Gastrocnemius medialis (tissue), 4 donors: ENCODE results near the gene GYS2. TPM values are rescaled to one million over a fixed set of nuclear protein-coding genes. Genes with fewer than 3 reads are reported as not detected.

Experiments used
- ATAC-seq, 2 donors: fragments of 150-250 bp; one replicate each; pipeline ENCODE4 v1.9.1; 2016
- DNase-seq, 2 donors: peaks; one replicate each; pipeline ENCODE4 v3.0.0-alpha.2; 2019
- H3K27ac ChIP-seq, 4 donors: fragments of 200-600 bp; sonication (generic); 1 replicate in 1 of 4; 2 replicates in 3 of 4; pipeline ENCODE4 v1.5.1; 2016 to 2018; ENCODE audit warnings: mild to moderate bottlenecking in 2 of 4, moderate library complexity in 1 of 4
- H3K27me3 ChIP-seq, 3 donors: fragments of 200-600 bp; sonication (generic) in 2 of 3; 1 replicate in 1 of 3; 2 replicates in 2 of 3; pipeline versions ENCODE4 v1.5.1 to v1.6.0; 2016 to 2019; ENCODE audit warnings: mild to moderate bottlenecking in 1 of 3, moderate library complexity in 1 of 3
- H3K36me3 ChIP-seq, 2 donors: fragments of 200-600 bp; sonication (generic) in 1 of 2; one replicate each; pipeline ENCODE4 v1.5.1; 2017 to 2018
- H3K4me1 ChIP-seq, 2 donors: fragments of 200-600 bp; sonication (generic) in 1 of 2; one replicate each; pipeline ENCODE4 v1.5.1; 2016 to 2017; ENCODE audit warnings: mild to moderate bottlenecking in 2 of 2
- H3K4me3 ChIP-seq, 4 donors: fragments of 200-600 bp; sonication (generic) in 3 of 4; 1 replicate in 1 of 4; 2 replicates in 3 of 4; pipeline ENCODE4 v1.5.1; 2016 to 2019; ENCODE audit warnings: mild to moderate bottlenecking in 2 of 4
- H3K9me3 ChIP-seq, 3 donors: fragments of 200-600 bp; sonication (generic) in 2 of 3; 1 replicate in 1 of 3; 2 replicates in 2 of 3; pipeline ENCODE4 v1.5.1; 2016 to 2019
- CTCF ChIP-seq, 5 experiments: fragments of 450-650 bp in 3 of 5; fragments of 200-600 bp in 2 of 5; sonication (generic) in 2 of 5; IDR thresholded peaks in 4 of 5; conservative IDR thresholded peaks in 1 of 5; 1 replicate in 4 of 5; 2 replicates in 1 of 5; pipeline ENCODE4 v1.5.1; 2016 to 2019; ENCODE audit warnings: antibody characterized with exemption in 5 of 5, mild to moderate bottlenecking in 3 of 5, moderate library complexity in 3 of 5
- POLR2A ChIP-seq, 2 donors: fragments of 450-650 bp; IDR thresholded peaks; one replicate each; pipeline ENCODE4 v1.6.1; 2017; ENCODE audit warnings: antibody characterized with exemption in 2 of 2, mild to moderate bottlenecking in 2 of 2, moderate library complexity in 2 of 2
- in situ Hi-C, 4 donors: fragments of 200-750 bp; cut with MboI; loops; one replicate each; pipeline versions ENCODE4 v1.15.0 to v1.8.0; 2017; ENCODE audit warnings: low sequenced_read_pairs in 4 of 4
- intact Hi-C: fragments of 100-400 bp; cut with DNase I; formaldehyde crosslinking; loops from one replicate; pipeline ENCODE4 v1.15.1; 2023; ENCODE audit warnings: low total_unique reads
- total RNA-seq, 4 donors: library from RNA; depleted of rRNA; stranded (reverse); fragments of >200 nt; gene quantifications; one replicate each; pipeline versions ENCODE4 v1.1.0 to v1.2.3, GENCODE V29; 2016

Gene GYS2
- total RNA-seq, 4 donors from 2014 or later: 0.11 TPM; not detected in 3

GRCh38 chr12:21527451-21528180 lies 77.0 kb downstream of the GYS2 start:
- peak overlapping the region; percentile 53 to 70 (median 62) for H3K27ac ChIP-seq
- in situ Hi-C loops: no loop called here
- ATAC-seq: peak; percentile 75 to 87
- no peaks in the 10 kb centered on the region for H3K27me3 ChIP-seq
- DNase-seq: peak; percentile 25 to 62
- peak overlapping the region; percentile 65 to 74 (median 68) for H3K4me3 ChIP-seq
- H3K4me1 ChIP-seq: peaks cover 14 to 21% of the 10 kb centered on the region in 2 donors
- no peaks in the 10 kb centered on the region for H3K9me3 ChIP-seq
- intact Hi-C loops: loop anchor here (10.0 kb wide), 1 partner anchor 127 kb away; the partner anchor contains the start of gene LDHB
- TF ChIP-seq CTCF (IDR thresholded peaks at IDR 0.05 in 4 of 5, conservative IDR thresholded peaks at IDR 0.05 in 1 of 5) (peak in 2 of 5 experiments; percentile 14 to 44), POLR2A (IDR thresholded peaks at IDR 0.05) (no peak)
- H3K36me3 ChIP-seq: no peaks in the 10 kb centered on the region

GRCh38 chr12:21526721-21527345 lies 77.8 kb downstream of the GYS2 start:
- DNase-seq: no peak
- H3K4me1 ChIP-seq: peaks cover 14 to 21% of the 10 kb centered on the region in 2 donors
- intact Hi-C loops (loop anchor here (10.0 kb wide), 1 partner anchor 128 kb away; the partner anchor contains the start of gene LDHB), in situ Hi-C loops (no loop called here)
- peak in 1 of 2 donors; percentile 9 for ATAC-seq
- peak overlapping the region; percentile 65 to 74 (median 68) for H3K4me3 ChIP-seq
- TF ChIP-seq POLR2A (IDR thresholded peaks at IDR 0.05) (no peak), CTCF (IDR thresholded peaks at IDR 0.05 in 4 of 5, conservative IDR thresholded peaks at IDR 0.05 in 1 of 5) (no peak)
- H3K27ac ChIP-seq: peak overlapping the region in 2 of 4 donors; percentile 62 to 70
- H3K27me3 ChIP-seq: no peaks in the 10 kb centered on the region
- no peaks in the 10 kb centered on the region for H3K9me3 ChIP-seq
- H3K36me3 ChIP-seq: no peaks in the 10 kb centered on the region

- H3K4me3 ChIP-seq: peak within 1 kb of the TSS; percentile 65 to 74 (median 68)
- DNase-seq: no peak
- no peaks in the 10 kb centered on the region for H3K36me3 ChIP-seq
- H3K9me3 ChIP-seq: no peaks in the 10 kb centered on the region
- no peak for TF ChIP-seq CTCF (IDR thresholded peaks at IDR 0.05 in 4 of 5, conservative IDR thresholded peaks at IDR 0.05 in 1 of 5)
- no peak for TF ChIP-seq POLR2A (IDR thresholded peaks at IDR 0.05)
- peaks cover 14 to 21% of the 10 kb centered on the region in 2 donors for H3K4me1 ChIP-seq
- ATAC-seq: no peak
- in situ Hi-C loops (no loop called here), intact Hi-C loops (loop anchor here (10.0 kb wide), 1 partner anchor 129 kb away; the partner anchor contains the start of gene LDHB)
- no peaks in the 10 kb centered on the region for H3K27me3 ChIP-seq
- H3K27ac ChIP-seq: peak within 1 kb of the TSS in 1 of 4 donors; percentile 62
Measured at GRCh38 chr12:21526053-21526452, 78.6 kb downstream of the GYS2 start, which contains the start of gene SPX. SPX (plus strand) TSS chr12:21526296; CDS start chr12:21526473, 177 bp downstream.

GRCh38 chr12:21523148-21523547 lies 81.5 kb downstream of the GYS2 start:
- no peak for DNase-seq
- H3K4me3 ChIP-seq: no peak overlapping the region
- no peaks in the 10 kb centered on the region for H3K27me3 ChIP-seq
- no peak for ATAC-seq
- H3K27ac ChIP-seq: no peak overlapping the region
- H3K9me3 ChIP-seq: no peaks in the 10 kb centered on the region
- in situ Hi-C loops (no loop called here), intact Hi-C loops (loop anchor here (10.0 kb wide), 1 partner anchor 132 kb away; the partner anchor contains the start of gene LDHB)
- H3K4me1 ChIP-seq: peaks cover 0 to 6% of the 10 kb centered on the region in 2 donors
- H3K36me3 ChIP-seq: no peaks in the 10 kb centered on the region
- no peak for TF ChIP-seq CTCF (IDR thresholded peaks at IDR 0.05 in 4 of 5, conservative IDR thresholded peaks at IDR 0.05 in 1 of 5)
- TF ChIP-seq POLR2A (IDR thresholded peaks at IDR 0.05): no peak
